DND-41 (cell line): ENCODE data around the gene TAF11L6.

Experiments used
- CTCF ChIP-seq: IDR thresholded peaks from 2 replicates; pipeline ENCODE4 v1.5.1; 2012; ENCODE audit warnings: borderline replicate concordance, low read length, moderate library complexity, mild to moderate bottlenecking; ENCODE audit not compliant: poor library complexity, severe bottlenecking; ENCODE audit errors: extremely low read depth
- EZH2 ChIP-seq: IDR thresholded peaks from 3 replicates; pipeline ENCODE4 v1.6.1; 2012; ENCODE audit warnings: borderline replicate concordance, low read depth, mild to moderate bottlenecking, moderate library complexity, low read length, inconsistent platforms; ENCODE audit not compliant: severe bottlenecking

GRCh38 chr5:17492770-17493169 is 35.7 kb upstream of the TAF11L6 start:
- TF ChIP-seq CTCF (no peak), EZH2 (no peak)
